ACHN (cell line): ENCODE measurements around the gene FXR1.
"Not testable (repeated sequence)": the region's sequence is repeated elsewhere in the genome, so short reads cannot be mapped to it uniquely, and the experiment has no call there.

ENCODE experiments used
- DNase-seq: peaks from one replicate; pipeline ENCODE4 v3.0.0-alpha.2; 2015
- in situ Hi-C: cut with HindIII; loops from 2 replicates; pipeline ENCODE4 v1.10.0; 2017; ENCODE audit warnings: low sequenced_read_pairs, low pct_ligation_motif_present, low pct_unique_long_range_greater_than_20kb

FXR1 gene

DNA sequence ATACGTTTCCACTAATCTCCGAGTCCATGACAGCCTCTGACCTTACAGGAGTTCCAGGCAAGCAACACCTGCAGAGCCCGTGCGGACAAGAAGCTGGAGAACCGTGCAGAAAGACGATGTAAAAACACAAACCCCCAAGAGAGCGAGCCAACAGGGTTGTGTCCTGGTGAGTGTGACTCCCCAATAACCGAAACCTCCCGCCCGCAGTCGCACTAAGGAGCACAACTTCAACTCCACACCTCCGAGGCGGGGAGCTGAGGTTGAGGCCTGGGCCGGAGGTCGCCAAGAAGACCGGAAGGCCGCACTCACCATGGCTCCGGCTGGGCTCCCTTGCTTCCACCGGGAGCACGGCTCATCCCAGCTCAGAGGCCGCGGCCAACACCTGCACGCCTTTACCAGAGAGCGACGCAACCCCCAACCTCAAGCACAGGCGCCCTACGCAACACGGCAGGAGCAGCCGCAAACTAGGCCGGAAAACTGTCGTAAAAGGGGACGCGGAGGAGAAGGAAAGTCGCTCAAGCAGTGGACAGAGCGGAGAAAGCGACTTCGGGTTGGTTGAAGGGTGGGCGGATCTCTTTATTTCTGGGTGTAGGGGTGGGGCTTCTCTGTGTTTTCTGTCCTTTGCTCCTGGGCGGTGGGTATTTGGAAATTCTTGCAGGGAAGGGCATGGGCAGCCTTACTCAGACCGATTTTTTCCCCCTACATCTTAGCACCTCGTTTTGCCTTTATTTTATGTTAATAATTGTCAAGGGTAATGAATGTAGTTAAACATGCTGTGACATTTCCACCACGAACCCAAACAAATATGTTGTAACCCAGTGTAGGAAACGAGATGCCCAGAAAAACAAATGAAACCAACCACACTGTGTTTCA lies 77.1 kb downstream of the FXR1 start, which contains the start of gene DNAJC19:
DNAJC19 (minus strand) TSS at position 446 of the 873 bp plus-strand sequence; CDS start at position 312, 134 bp downstream.
- DNase-seq: peak; percentile 96
- in situ Hi-C loops: no loop called here

DNA sequence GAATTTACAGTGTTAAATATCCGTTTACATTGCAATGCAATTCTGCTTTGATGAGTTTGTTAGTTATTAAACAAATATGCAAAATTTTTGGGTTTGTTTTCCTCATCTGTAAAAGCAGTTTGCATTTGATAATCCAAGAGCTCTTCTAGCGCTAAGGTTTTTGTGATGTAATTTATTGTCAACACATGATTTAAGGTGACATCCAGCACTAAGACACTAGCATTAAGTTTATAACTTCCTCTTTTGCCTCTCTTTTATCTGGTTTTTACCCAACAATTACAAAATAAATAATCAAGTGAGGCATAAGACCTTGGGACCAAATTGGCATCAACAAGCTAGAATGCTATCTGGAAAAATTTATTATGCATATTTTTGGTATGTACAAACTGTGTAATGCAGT lies 78.0 kb downstream of the FXR1 start:
- no peak for DNase-seq
- in situ Hi-C loops: no loop called here

DNA sequence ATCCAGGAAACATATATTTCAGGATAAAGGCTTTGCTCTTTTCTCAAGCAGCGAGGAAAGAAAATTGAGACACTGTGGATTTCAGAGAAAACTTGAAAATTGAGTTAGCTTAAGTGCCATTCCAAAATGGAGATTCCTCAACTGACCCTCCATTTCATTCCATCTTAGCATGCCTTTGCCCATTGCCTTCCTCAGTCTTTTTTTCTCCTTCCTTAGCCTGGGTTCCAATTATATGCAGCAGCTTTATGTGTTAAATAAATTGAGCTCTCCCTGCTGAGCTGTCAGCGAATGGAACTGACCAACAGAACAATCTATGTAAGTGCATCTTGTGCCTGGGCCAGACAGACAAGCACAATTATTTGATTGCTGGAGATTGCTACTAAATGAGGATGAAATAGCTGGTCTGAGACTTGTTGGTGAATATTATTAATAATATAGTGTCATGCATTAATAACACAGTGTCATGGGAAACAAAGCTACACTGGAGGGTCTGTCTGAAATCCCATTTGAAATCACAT lies 84.0 kb downstream of the FXR1 start:
- no peak for DNase-seq
- in situ Hi-C loops: no loop called here

DNA sequence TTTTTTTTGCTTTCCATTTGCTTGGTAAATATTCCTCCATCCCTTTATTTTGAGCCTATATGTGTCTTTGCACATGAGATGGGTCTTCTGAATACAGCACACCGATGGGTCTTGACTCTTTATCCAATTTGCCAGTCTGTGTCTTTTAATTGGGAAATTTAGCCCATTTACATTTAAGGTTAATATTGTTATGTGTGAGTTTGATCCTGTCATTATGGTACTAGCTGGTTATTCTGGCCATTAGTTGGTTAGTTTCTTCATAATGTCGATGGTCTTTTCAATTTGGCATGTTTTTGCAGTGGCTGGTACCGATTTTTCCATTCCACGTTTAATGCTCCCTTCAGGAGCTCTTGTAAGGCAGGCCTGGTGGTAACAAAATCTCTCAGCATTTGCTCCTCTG lies 89.9 kb downstream of the FXR1 start:
- DNase-seq, in situ Hi-C loops: not testable (repeated sequence)

DNA sequence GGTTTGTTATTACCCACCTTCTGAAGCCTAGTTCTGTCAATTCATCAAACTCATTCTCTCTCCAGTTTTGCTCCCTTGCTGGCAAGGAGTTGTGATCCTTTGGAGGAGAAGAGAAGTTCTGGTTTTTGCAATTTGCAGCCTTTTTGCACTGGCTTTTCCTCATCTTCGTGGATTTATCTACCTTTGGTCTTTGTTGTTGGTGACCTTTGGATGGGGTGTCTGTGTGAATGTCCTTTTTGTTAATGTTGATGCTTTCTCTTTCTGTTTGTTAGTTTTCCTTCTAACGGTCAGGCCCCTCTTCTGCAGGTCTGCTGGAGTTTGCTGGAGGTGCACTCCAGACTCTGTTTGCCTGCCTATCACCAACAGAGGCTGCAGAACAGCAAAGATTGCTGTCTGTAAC lies 91.0 kb downstream of the FXR1 start:
- in situ Hi-C loops, DNase-seq: not testable (repeated sequence)

DNA sequence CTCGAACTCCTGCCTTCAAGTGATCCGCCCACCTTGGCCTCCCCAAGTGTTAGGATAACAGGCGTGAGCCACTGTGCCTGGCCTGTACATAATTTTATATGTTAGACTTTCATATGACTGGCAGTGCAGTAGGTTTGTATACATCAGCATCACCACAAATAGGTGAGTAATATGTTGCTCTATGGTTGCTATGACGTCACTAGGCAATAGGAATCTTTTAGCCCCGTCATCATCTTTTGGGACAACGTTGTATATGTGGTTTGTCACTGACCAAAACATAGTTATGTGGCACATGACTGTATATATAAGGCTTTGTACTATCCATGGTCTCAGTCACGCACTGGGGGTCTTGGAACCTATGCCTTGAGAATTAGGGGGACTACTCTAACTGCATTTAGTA lies 94.1 kb downstream of the FXR1 start:
- DNase-seq: no peak
- in situ Hi-C loops: no loop called here

DNA sequence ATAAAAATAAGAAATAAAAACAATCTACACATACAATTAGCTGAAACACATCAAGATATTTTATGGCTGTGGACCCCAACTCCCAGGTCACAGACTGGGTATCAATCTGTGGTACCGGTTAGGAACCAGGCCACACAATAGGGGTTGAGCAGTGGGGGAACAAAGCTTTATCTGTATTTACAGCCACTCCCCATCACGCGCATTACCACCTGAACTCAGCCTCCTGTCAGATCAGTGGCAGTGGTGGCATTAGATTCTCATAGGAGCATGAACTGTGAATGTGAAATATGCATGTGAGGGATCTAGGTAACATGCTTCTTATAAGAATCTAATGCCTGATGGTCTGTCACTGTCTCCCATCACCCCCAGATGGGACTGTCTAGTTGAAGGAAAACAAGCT lies 94.8 kb downstream of the FXR1 start:
- in situ Hi-C loops: no loop called here

DNA sequence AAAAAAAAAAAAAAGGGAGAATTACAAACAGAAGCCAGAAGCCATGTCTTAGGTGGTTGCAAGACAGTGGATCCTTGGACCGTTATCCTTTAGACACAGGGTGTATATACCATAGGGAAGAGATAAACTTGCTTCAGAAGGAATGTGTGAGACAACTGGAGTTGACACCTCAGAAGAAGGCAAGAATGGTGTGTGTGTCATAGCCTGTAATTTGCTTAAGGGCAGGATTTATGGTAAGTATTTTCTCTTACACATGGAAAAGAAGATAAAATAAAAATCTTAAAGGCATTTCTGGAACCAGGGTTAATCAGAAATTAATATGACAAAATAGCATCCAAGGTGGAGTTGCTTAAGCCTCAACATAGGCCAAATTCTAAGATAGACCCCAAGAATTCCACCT lies 96.3 kb downstream of the FXR1 start:
- in situ Hi-C loops: no loop called here
- DNase-seq: no peak

More for the DNA sequence above, 94.8 kb downstream of the FXR1 start:
- DNase-seq: no peak

DNA sequence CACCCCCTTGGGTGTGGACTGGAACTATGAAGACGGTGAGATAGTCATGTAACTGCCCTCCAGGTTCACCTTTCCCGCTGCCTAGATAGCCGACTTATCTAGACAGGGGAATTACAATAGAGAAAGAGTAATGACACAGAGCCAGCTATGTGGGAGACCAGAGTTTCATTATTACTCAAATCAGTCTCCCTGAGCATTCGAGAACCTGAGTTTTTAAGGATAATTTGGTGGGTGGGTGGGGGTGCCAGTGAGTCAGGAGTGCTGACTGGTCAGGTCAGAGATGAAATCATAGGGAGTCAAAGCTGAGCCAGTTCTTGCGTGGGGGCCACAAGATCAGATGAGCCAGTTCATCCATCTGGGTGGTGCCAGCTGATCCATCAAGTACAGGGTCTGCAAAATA lies 96.8 kb downstream of the FXR1 start:
- in situ Hi-C loops: no loop called here

DNA sequence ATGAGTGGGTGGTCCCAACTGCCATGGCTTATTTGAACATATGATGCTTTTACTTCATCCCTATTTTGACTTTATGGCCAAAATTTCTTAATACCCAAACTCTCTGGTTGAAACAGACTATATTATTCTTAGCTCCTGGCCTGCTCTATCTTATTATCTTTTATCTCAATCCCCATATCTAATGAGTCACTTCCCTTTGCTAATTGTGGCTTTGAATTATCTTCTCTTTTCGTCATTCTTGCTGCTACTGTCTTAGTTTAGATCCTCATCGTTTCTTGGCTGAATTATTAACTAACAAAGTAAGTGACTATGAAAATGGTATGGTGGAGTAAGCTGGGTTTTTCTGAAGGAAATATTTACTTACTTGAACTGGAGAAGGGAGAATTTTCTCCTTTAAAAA lies 105.2 kb downstream of the FXR1 start:
- no peak for DNase-seq
- in situ Hi-C loops: no loop called here

More for the DNA sequence above, 96.8 kb downstream of the FXR1 start:
- no peak for DNase-seq

DNA sequence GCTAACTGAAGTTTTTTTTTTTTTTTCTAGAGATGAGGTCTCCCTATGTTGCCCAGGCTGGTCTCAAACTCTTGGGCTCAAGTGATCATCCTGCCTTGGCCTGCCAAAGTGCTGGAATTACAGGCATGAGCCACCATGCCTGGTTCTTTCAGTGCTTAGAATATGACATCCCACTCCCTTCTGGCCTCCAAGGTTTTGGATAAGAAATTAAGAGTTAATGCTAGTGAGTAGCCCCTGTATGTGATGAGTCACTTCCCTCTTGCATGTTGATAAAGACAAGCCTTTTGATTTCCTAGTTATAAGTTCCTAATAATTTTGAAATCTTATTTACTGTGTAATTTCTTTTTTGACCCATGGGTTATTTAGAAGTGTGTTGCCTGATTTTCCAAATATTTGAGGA lies 112.7 kb downstream of the FXR1 start:
- in situ Hi-C loops: no loop called here
- DNase-seq: no peak

DNA sequence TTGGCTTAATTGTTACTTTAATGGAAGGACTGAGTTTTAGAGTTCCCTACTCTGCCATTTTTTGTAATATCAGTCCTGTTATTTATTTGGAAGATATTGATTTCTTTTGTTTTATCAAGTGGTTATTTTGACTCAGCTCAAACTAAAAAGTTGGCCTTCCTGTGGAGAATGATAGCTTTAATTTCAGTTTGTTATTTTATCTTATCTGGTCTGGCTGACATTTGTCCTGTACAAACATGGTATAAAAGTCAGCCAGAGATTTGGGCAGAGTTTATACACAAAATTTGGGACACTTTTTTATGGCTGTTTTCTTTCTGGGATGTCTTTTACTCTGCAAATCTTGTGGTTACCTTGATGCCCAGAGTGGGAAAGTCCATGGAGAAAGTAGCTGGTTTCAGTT lies 118.5 kb downstream of the FXR1 start:
- no peak for DNase-seq
- in situ Hi-C loops: no loop called here
